K562 (cell line): Measurements from ENCODE around the gene SMNDC1. TPM values are rescaled to one million over a fixed set of nuclear protein-coding genes. Genes with fewer than 3 reads are reported as not detected.

Source experiments
- ATAC-seq: fragments of 200-7000 bp; cut with Tn5 transposase; 3 replicates; pipeline ENCODE4 v1.9.1; 2020; ENCODE audit warnings: moderate library complexity
- BruUV-seq: library from RNA; stranded (reverse); fragments of 400-500 nt; replicated peaks from 2 replicates; lab custom pipeline; 2021; lab: Mats Ljungman, UMichigan
- CTCF ChIA-PET: fragments of 300-600 bp; formaldehyde crosslinking; extraction: SDS; loops from one replicate; lab custom pipeline; 2021; ENCODE audit warnings: low intra/inter-chr PET ratio; lab: Yijun Ruan, JAX
- POLR2A ChIA-PET: fragments of 300-600, 350-650 bp; sonication (Branson Sonifier 250); formaldehyde crosslinking; extraction: SDS; loops from one replicate; lab custom pipeline; 2021; ENCODE audit warnings: antibody characterized with exemption, inconsistent platforms; lab: Yijun Ruan, JAX
- DNase-seq, 4 experiments: peaks; one replicate each; pipeline versions ENCODE4 v3.0.0 to v3.0.0-alpha.2; 2011 to 2018; ENCODE audit warnings: low spot score in 3 of 4, mixed read lengths in 3 of 4; ENCODE audit errors: extremely low read depth in 1 of 4
- FAIRE-seq: peaks from 2 replicates; lab custom pipeline; 2011; peaks lifted over from hg19 to GRCh38; lab: Jason Lieb, UNC
- H2AFZ ChIP-seq: 2 replicates; pipeline ENCODE4 v1.6.0; 2011; ENCODE audit warnings: low read depth, low read length, control low read depth, inconsistent platforms
- H3K27ac ChIP-seq: fragments of 200-600 bp; 3 replicates; pipeline ENCODE4 v1.8.0; 2011; ENCODE audit warnings: low read depth, mild to moderate bottlenecking, control low read depth, inconsistent platforms, low read length, moderate library complexity, mixed read lengths; ENCODE audit errors: extremely low read depth
- H3K27me3 ChIP-seq, 2 experiments: fragments of 300-600 bp in 1 of 2; 2 replicates in 1 of 2; 3 replicates in 1 of 2; pipeline versions ENCODE4 v1.6.0 to v1.8.0; 2011; ENCODE audit warnings: inconsistent platforms in 2 of 2, low read length in 2 of 2, mild to moderate bottlenecking in 1 of 2, mixed read lengths in 1 of 2, moderate library complexity in 1 of 2; ENCODE audit not compliant: control insufficient read depth in 2 of 2, insufficient read depth in 2 of 2
- H3K36me3 ChIP-seq: fragments of 300-600 bp; 3 replicates; pipeline ENCODE4 v1.8.0; 2011; ENCODE audit warnings: mild to moderate bottlenecking, low read length, inconsistent platforms; ENCODE audit not compliant: control insufficient read depth, insufficient read depth
- H3K4me1 ChIP-seq, 2 experiments: fragments of 200-600 bp in 1 of 2; replicated peaks in 1 of 2; 2 replicates in 1 of 2; 3 replicates in 1 of 2; pipeline versions ENCODE4 v1.5.1 to v1.8.0; 2011; ENCODE audit warnings: inconsistent platforms in 2 of 2, low read length in 2 of 2, mild to moderate bottlenecking in 1 of 2, mixed read lengths in 1 of 2, moderate library complexity in 1 of 2; ENCODE audit not compliant: control insufficient read depth in 2 of 2, insufficient read depth in 2 of 2
- H3K4me2 ChIP-seq: 2 replicates; pipeline ENCODE4 v1.6.1; 2011; ENCODE audit warnings: low read length, control low read depth, inconsistent platforms, mixed read lengths; ENCODE audit not compliant: insufficient read depth
- H3K4me3 ChIP-seq: fragments of 200-600 bp; sonication (generic), shearing (Covaris generic); 2 replicates; pipeline ENCODE4 v1.5.1; 2016; ENCODE audit warnings: control low read depth, inconsistent platforms
- H3K79me2 ChIP-seq: fragments of 200-600 bp; 3 replicates; pipeline ENCODE4 v1.8.0; 2011; ENCODE audit warnings: low read length, inconsistent platforms; ENCODE audit not compliant: control insufficient read depth, insufficient read depth
- H3K9ac ChIP-seq, 2 experiments: 2 replicates each; pipeline versions ENCODE4 v1.6.0 to v1.6.1; 2011; ENCODE audit warnings: low read depth in 2 of 2, low read length in 2 of 2, control low read depth in 1 of 2, inconsistent platforms in 1 of 2, mild to moderate bottlenecking in 1 of 2, mixed read lengths in 1 of 2; ENCODE audit not compliant: insufficient read depth in 1 of 2
- H3K9me1 ChIP-seq: one replicate; pipeline ENCODE4 v1.6.0; 2011; ENCODE audit warnings: inconsistent platforms, mild to moderate bottlenecking, low read length, moderate library complexity; ENCODE audit not compliant: control insufficient read depth, insufficient read depth
- H3K9me3 ChIP-seq: replicated peaks from 2 replicates; pipeline ENCODE4 v1.5.1; 2011; ENCODE audit warnings: low read depth, low read length, inconsistent platforms; ENCODE audit not compliant: control insufficient read depth, insufficient read depth
- H4K20me1 ChIP-seq: replicated peaks from 2 replicates; pipeline ENCODE4 v1.6.1; 2011; ENCODE audit warnings: low read length, inconsistent platforms, mixed read lengths; ENCODE audit not compliant: control insufficient read depth, insufficient read depth
- DACH1 ChIP-seq: fragments of 450-650 bp; IDR thresholded peaks from 2 replicates; pipeline ENCODE4 v1.6.1; 2018; ENCODE audit not compliant: partially characterized antibody
- GTF2A2 ChIP-seq: IDR thresholded peaks from 2 replicates; pipeline ENCODE4 v1.6.1; 2016; ENCODE audit warnings: mild to moderate bottlenecking, missing genetic modification characterization, missing compliant biosample characterization
- HIVEP1 ChIP-seq: fragments of 250-450 bp; sonication (Bioruptor Pico); IDR thresholded peaks from 2 replicates; pipeline ENCODE4 v1.4.0; 2020; ENCODE audit warnings: mild to moderate bottlenecking
- KLF1 ChIP-seq: fragments of 450-650 bp; IDR thresholded peaks from 2 replicates; pipeline ENCODE4 v1.6.1; 2016; ENCODE audit warnings: missing genetic modification characterization, missing compliant biosample characterization
- MYC ChIP-seq, 2 experiments: fragments of 250-450 bp in 1 of 2; sonication (Bioruptor Pico) in 1 of 2; IDR thresholded peaks; 2 replicates each; pipeline versions ENCODE4 v1.5.1 to v1.6.1; 2012 to 2021; ENCODE audit warnings: low read depth in 2 of 2, borderline replicate concordance in 1 of 2, improper control_type of control experiment in 1 of 2, low read length in 1 of 2, mild to moderate bottlenecking in 1 of 2, moderate library complexity in 1 of 2
- MYNN ChIP-seq, 2 experiments: sonication (generic); formaldehyde crosslinking in 1 of 2; IDR thresholded peaks; 2 replicates each; pipeline versions ENCODE4 v1.5.0 to v1.6.1; 2016 to 2020; ENCODE audit warnings: antibody characterized with exemption in 1 of 2, missing genetic modification reagents in 1 of 2
- NFATC3 ChIP-seq: fragments of 450-650 bp; IDR thresholded peaks from 2 replicates; pipeline ENCODE4 v1.6.1; 2017; ENCODE audit warnings: mild to moderate bottlenecking
- NRF1 ChIP-seq, 2 experiments: fragments of 450-650 bp; IDR thresholded peaks in 1 of 2; conservative IDR thresholded peaks in 1 of 2; 2 replicates each; pipeline ENCODE4 v1.6.1; 2014; ENCODE audit warnings: mild to moderate bottlenecking in 2 of 2
- SMC3 ChIP-seq: conservative IDR thresholded peaks from 2 replicates; pipeline ENCODE4 v1.6.1; 2011; ENCODE audit warnings: low read depth, low read length, improper control_type of control experiment; ENCODE audit not compliant: insufficient read depth
- SRSF1 ChIP-seq: fragments of 200-400 bp; formaldehyde crosslinking; IDR thresholded peaks from 2 replicates; pipeline ENCODE4 v1.6.1; 2017; ENCODE audit warnings: mild to moderate bottlenecking, low read depth, low read length, moderate library complexity
- SRSF7 ChIP-seq: fragments of 200-400 bp; formaldehyde crosslinking; optimal IDR thresholded peaks from 2 replicates; pipeline ENCODE3; 2017; ENCODE audit warnings: mild to moderate bottlenecking, low read depth, low read length
- ZNF263 ChIP-seq: sonication (generic); formaldehyde crosslinking; IDR thresholded peaks from 2 replicates; pipeline ENCODE4 v1.8.0; 2022; ENCODE audit warnings: mild to moderate bottlenecking, missing genetic modification reagents, borderline replicate concordance
- WGBS: fragments of 100-300 bp; shearing (Covaris generic); methylation state at CpG from one replicate; pipeline ENCODE4 v1.1.6; 2016; ENCODE audit warnings: low coverage, mixed read lengths; ENCODE audit not compliant: insufficient coverage; ENCODE audit errors: missing lambda C conversion rate; 5-methylcytosine and 5-hydroxymethylcytosine counted together
- in situ Hi-C: fragments of 300-500 bp; cut with MboI; formaldehyde crosslinking; loops from 4 replicates; pipeline ENCODE4 v1.15.0; 2018; ENCODE audit warnings: inconsistent platforms, mixed read lengths
- intact Hi-C: fragments of 100-400 bp; cut with micrococcal nuclease; formaldehyde crosslinking; loops from 2 replicates; pipeline ENCODE4 v1.14.2; 2022
- polyA plus RNA-seq, 8 experiments: library from polyadenylated mRNA; depleted of rRNA in 4 of 8; stranded (reverse) in 5 of 8; unstranded in 3 of 8; fragments of >200 nt; fragmentation: Nextera tagmentation in 2 of 8; fragmentation: Illumina TruSeq in 1 of 8; extraction: Ambion mirVana in 2 of 8; extraction: Trizol in 1 of 8; gene quantifications; 2 replicates each; pipeline versions ENCODE4 v1.2.1 to v1.2.3, GENCODE V29; 2011 to 2014; ENCODE audit warnings: inconsistent platforms in 1 of 8, missing spikeins in 1 of 8
- total RNA-seq, 7 experiments: library from RNA; depleted of rRNA in 6 of 7; stranded (reverse); fragments of >200 nt in 6 of 7; fragmentation: Illumina TruSeq in 2 of 7; extraction: Trizol in 2 of 7; gene quantifications; 2 replicates each; pipeline versions ENCODE4 v1.2.1 to v1.2.3, GENCODE V29; 2011 to 2021; ENCODE audit warnings: low replicate concordance in 1 of 7
- TF ChIP-seq, protein P1 (sequence below): fragments of 450-650 bp; IDR thresholded peaks from 2 replicates; pipeline ENCODE4 v1.6.1; 2016; ENCODE audit warnings: borderline replicate concordance

SMNDC1 gene
- total and polyA plus RNA-seq, 9 of the 15 experiments (the other 6 are each of a cell fraction or from before 2014, with no cell fraction given): 6.8 to 35.8 (median 12.3) TPM

GRCh38 chr10:110321869-110322620 is 17.3 kb upstream of the SMNDC1 start:
- no peaks in the 10 kb centered on the region; a peak in 1 of 5 replicates for H3K4me1 ChIP-seq
- BruUV-seq: no TSS peak
- H3K4me2 ChIP-seq: no peak overlapping the region
- no peak for FAIRE-seq
- whole genome bisulfite sequencing: 0% methylated on average over 4 of the region's 6 CpGs
- POLR2A ChIA-PET: no interaction called here
- H3K27me3 ChIP-seq: peaks cover 3 to 10% of the 10 kb centered on the region in 2 experiments; a peak in 1 of 5 replicates
- CTCF ChIA-PET: no interaction called here
- no peaks in the 10 kb centered on the region for H4K20me1 ChIP-seq
- H2AFZ ChIP-seq: no peak overlapping the region
- no peaks in the 10 kb centered on the region for H3K36me3 ChIP-seq
- ATAC-seq: no peak
- no peaks in the 10 kb centered on the region for H3K9me1 ChIP-seq
- no peaks in the 10 kb centered on the region; the same call in 1 of the 2 replicates for H3K9me3 ChIP-seq
- DNase-seq: no peak
- H3K4me3 ChIP-seq: no peak overlapping the region
- no peak for TF ChIP-seq KLF1 (tag)
- TF ChIP-seq, protein P1, sequence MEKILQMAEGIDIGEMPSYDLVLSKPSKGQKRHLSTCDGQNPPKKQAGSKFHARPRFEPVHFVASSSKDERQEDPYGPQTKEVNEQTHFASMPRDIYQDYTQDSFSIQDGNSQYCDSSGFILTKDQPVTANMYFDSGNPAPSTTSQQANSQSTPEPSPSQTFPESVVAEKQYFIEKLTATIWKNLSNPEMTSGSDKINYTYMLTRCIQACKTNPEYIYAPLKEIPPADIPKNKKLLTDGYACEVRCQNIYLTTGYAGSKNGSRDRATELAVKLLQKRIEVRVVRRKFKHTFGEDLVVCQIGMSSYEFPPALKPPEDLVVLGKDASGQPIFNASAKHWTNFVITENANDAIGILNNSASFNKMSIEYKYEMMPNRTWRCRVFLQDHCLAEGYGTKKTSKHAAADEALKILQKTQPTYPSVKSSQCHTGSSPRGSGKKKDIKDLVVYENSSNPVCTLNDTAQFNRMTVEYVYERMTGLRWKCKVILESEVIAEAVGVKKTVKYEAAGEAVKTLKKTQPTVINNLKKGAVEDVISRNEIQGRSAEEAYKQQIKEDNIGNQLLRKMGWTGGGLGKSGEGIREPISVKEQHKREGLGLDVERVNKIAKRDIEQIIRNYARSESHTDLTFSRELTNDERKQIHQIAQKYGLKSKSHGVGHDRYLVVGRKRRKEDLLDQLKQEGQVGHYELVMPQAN: no peak
- TF ChIP-seq SRSF1: no peak
- no peak for TF ChIP-seq SMC3
- TF ChIP-seq ZNF263 (CRISPR knock-in tag): no peak
- TF ChIP-seq SRSF7: no peak
- TF ChIP-seq GTF2A2 (tag): no peak
- TF ChIP-seq NRF1 (conservative IDR thresholded peaks at IDR 0.05 in 1 of 2, IDR thresholded peaks at IDR 0.05 in 1 of 2): no peak
- no peak for TF ChIP-seq HIVEP1 (CRISPR knock-in tag)
- no peak for TF ChIP-seq MYC (IDR thresholded peaks at IDR 0.05; ENCODE audit: low read depth, low read length)
- TF ChIP-seq MYC (CRISPR knock-in tag; IDR thresholded peaks at IDR 0.05; ENCODE audit: borderline replicate concordance, low read depth): no peak
- no peak for TF ChIP-seq MYNN (IDR thresholded peaks at IDR 0.05)
- TF ChIP-seq MYNN (CRISPR knock-in tag; IDR thresholded peaks at IDR 0.05): no peak
- TF ChIP-seq NFATC3: no peak
- no peak for TF ChIP-seq DACH1
- intact Hi-C loops: no loop called here
- no peaks in the 10 kb centered on the region for H3K79me2 ChIP-seq
- in situ Hi-C loops: loop anchor here (10.0 kb wide), 1 partner anchor 1853 kb away; no protein-coding TSS in a partner anchor
- no peak overlapping the region for H3K9ac ChIP-seq
- no peak overlapping the region for H3K27ac ChIP-seq
